H1 (cell line): ENCODE measurements around the gene DTNB. TPM values are rescaled to one million over a fixed set of nuclear protein-coding genes. Genes with fewer than 3 reads are reported as not detected.
"Not testable (repeated sequence)": the region's sequence is repeated elsewhere in the genome, so short reads cannot be mapped to it uniquely, and the experiment has no call there.

Experiments
- CTCF ChIA-PET: fragments of 300-600 bp; sonication (Branson Sonifier 250); formaldehyde crosslinking; loops from one replicate; lab custom pipeline; 2021; ENCODE audit not compliant: partially characterized antibody; lab: Charles Lee
- POLR2A ChIA-PET: fragments of 300-600 bp; sonication (Branson Sonifier 250); formaldehyde crosslinking; loops from one replicate; lab custom pipeline; 2021; ENCODE audit warnings: inconsistent platforms; ENCODE audit not compliant: partially characterized antibody; lab: Charles Lee
- DNase-seq, 2 experiments: peaks; one replicate each; pipeline versions ENCODE4 v3.0.0 to v3.0.0-alpha.2; 2010 to 2022; ENCODE audit warnings: low spot score in 2 of 2, low read depth in 1 of 2, mixed read lengths in 1 of 2
- FAIRE-seq: peaks from 2 replicates; lab custom pipeline; 2011; peaks lifted over from hg19 to GRCh38; lab: Jason Lieb, UNC
- H2AFZ ChIP-seq: 2 replicates; pipeline ENCODE4 v1.8.1; 2012; ENCODE audit warnings: low read length, inconsistent platforms
- H2AK5ac ChIP-seq: 2 replicates; pipeline ENCODE4 v1.6.1; 2013; ENCODE audit warnings: low read depth, low read length
- H2BK120ac ChIP-seq: replicated peaks from 2 replicates; pipeline ENCODE3; 2013; ENCODE audit warnings: low read depth, low read length, inconsistent platforms
- H2BK12ac ChIP-seq: 2 replicates; pipeline ENCODE4 v1.6.1; 2013; ENCODE audit warnings: low read depth, low read length
- H2BK15ac ChIP-seq: 2 replicates; pipeline ENCODE4 v1.6.1; 2013; ENCODE audit warnings: low read length
- H2BK20ac ChIP-seq: 2 replicates; pipeline ENCODE4 v1.6.1; 2013; ENCODE audit warnings: low read length
- H2BK5ac ChIP-seq: 2 replicates; pipeline ENCODE4 v1.6.1; 2013; ENCODE audit warnings: low read depth, low read length
- H3K14ac ChIP-seq: 2 replicates; pipeline ENCODE4 v1.6.1; 2013; ENCODE audit warnings: inconsistent platforms; ENCODE audit not compliant: insufficient read length
- H3K18ac ChIP-seq: 2 replicates; pipeline ENCODE4 v1.6.1; 2013; ENCODE audit warnings: low read length; ENCODE audit errors: extremely low read depth
- H3K23ac ChIP-seq: 2 replicates; pipeline ENCODE4 v1.6.1; 2013; ENCODE audit warnings: inconsistent platforms; ENCODE audit not compliant: insufficient read length
- H3K23me2 ChIP-seq: 2 replicates; pipeline ENCODE4 v1.6.1; 2013; ENCODE audit warnings: low read depth, low read length
- H3K27ac ChIP-seq: 2 replicates; pipeline ENCODE4 v1.6.1; 2011; ENCODE audit warnings: low read depth, low read length, inconsistent platforms
- H3K27me3 ChIP-seq, 4 experiments: replicated peaks in 1 of 4; 1 replicate in 1 of 4; 2 replicates in 3 of 4; pipeline versions ENCODE4 v1.6.1 to v1.8.1; 2011 to 2013; ENCODE audit warnings: low read length in 3 of 4, mild to moderate bottlenecking in 3 of 4, inconsistent platforms in 2 of 4, mixed read lengths in 2 of 4, moderate library complexity in 1 of 4; ENCODE audit not compliant: control insufficient read depth in 3 of 4, insufficient read depth in 3 of 4; ENCODE audit errors: extremely low read depth in 1 of 4
- H3K36me3 ChIP-seq, 4 experiments: 2 replicates each; pipeline versions ENCODE4 v1.6.1 to v1.8.1; 2011 to 2013; ENCODE audit warnings: mild to moderate bottlenecking in 4 of 4, low read length in 3 of 4, moderate library complexity in 2 of 4, control low read depth in 1 of 4, inconsistent platforms in 1 of 4; ENCODE audit not compliant: insufficient read depth in 4 of 4, control insufficient read depth in 2 of 4
- H3K4ac ChIP-seq: replicated peaks from 2 replicates; pipeline ENCODE3; 2013; ENCODE audit warnings: low read length, low read depth, mixed read lengths, inconsistent platforms; ENCODE audit not compliant: insufficient read length
- H3K4me1 ChIP-seq, 4 experiments: replicated peaks in 1 of 4; 1 replicate in 1 of 4; 2 replicates in 3 of 4; pipeline versions ENCODE4 v1.6.1 to v1.8.1; 2011 to 2013; ENCODE audit warnings: low read length in 3 of 4, inconsistent platforms in 2 of 4, mixed read lengths in 1 of 4; ENCODE audit not compliant: insufficient read depth in 4 of 4, control insufficient read depth in 3 of 4
- H3K4me2 ChIP-seq, 2 experiments: 2 replicates each; pipeline versions ENCODE4 v1.6.1 to v1.8.1; 2011 to 2013; ENCODE audit warnings: low read depth in 2 of 2, low read length in 2 of 2, control low read depth in 1 of 2, inconsistent platforms in 1 of 2, mild to moderate bottlenecking in 1 of 2; ENCODE audit not compliant: insufficient read depth in 1 of 2
- H3K4me3 ChIP-seq, 4 experiments: fragments of 200-600, 300-600 bp in 1 of 4; sonication (generic), shearing (Covaris generic), sonication (Bioruptor Twin) in 1 of 4; 2 replicates each; pipeline versions ENCODE4 v1.5.1 to v1.8.1; 2011 to 2016; ENCODE audit warnings: low read length in 4 of 4, low read depth in 3 of 4, control low read depth in 2 of 4, inconsistent platforms in 2 of 4, mild to moderate bottlenecking in 2 of 4, mixed read lengths in 1 of 4, moderate library complexity in 1 of 4; ENCODE audit not compliant: insufficient read depth in 2 of 4; ENCODE audit errors: extremely low read depth in 1 of 4
- H3K56ac ChIP-seq: replicated peaks from 2 replicates; pipeline ENCODE3; 2013; ENCODE audit warnings: low read depth, mild to moderate bottlenecking, mixed read lengths, low read length, inconsistent platforms; ENCODE audit not compliant: insufficient read length
- H3K79me1 ChIP-seq: 2 replicates; pipeline ENCODE4 v1.6.1; 2013; ENCODE audit warnings: low read depth, low read length, control low read depth
- H3K79me2 ChIP-seq, 2 experiments: 2 replicates each; pipeline versions ENCODE4 v1.6.1 to v1.8.1; 2012 to 2013; ENCODE audit warnings: low read length in 2 of 2, mild to moderate bottlenecking in 2 of 2, inconsistent platforms in 1 of 2; ENCODE audit not compliant: insufficient read depth in 2 of 2, control insufficient read depth in 1 of 2
- H3K9ac ChIP-seq, 4 experiments: replicated peaks in 1 of 4; 1 replicate in 1 of 4; 2 replicates in 3 of 4; pipeline versions ENCODE4 v1.6.1 to v1.8.1; 2011 to 2013; ENCODE audit warnings: low read depth in 3 of 4, low read length in 3 of 4, control low read depth in 2 of 4, mild to moderate bottlenecking in 2 of 4, moderate library complexity in 2 of 4, inconsistent platforms in 1 of 4; ENCODE audit errors: extremely low read depth in 1 of 4
- H3K9me3 ChIP-seq, 2 experiments: 2 replicates each; pipeline versions ENCODE4 v1.6.1 to v1.8.1; 2012 to 2013; ENCODE audit warnings: mild to moderate bottlenecking in 2 of 2, moderate library complexity in 2 of 2, control low read depth in 1 of 2, inconsistent platforms in 1 of 2, low read depth in 1 of 2, low read length in 1 of 2, mixed read lengths in 1 of 2; ENCODE audit not compliant: insufficient read depth in 2 of 2
- H4K20me1 ChIP-seq, 2 experiments: replicated peaks in 1 of 2; 2 replicates each; pipeline versions ENCODE3 to v1.8.1; 2011 to 2013; ENCODE audit warnings: inconsistent platforms in 2 of 2, low read length in 2 of 2, mild to moderate bottlenecking in 1 of 2; ENCODE audit not compliant: insufficient read depth in 2 of 2, control insufficient read depth in 1 of 2
- H4K5ac ChIP-seq: 2 replicates; pipeline ENCODE4 v1.6.1; 2013; ENCODE audit warnings: low read length, low read depth, mixed read lengths, inconsistent platforms; ENCODE audit not compliant: insufficient read length
- H4K8ac ChIP-seq: 2 replicates; pipeline ENCODE4 v1.8.0; 2013; ENCODE audit warnings: mild to moderate bottlenecking, moderate library complexity, low read length, inconsistent platforms; ENCODE audit not compliant: insufficient read depth; ENCODE audit errors: extremely low read depth
- H4K91ac ChIP-seq: replicated peaks from 2 replicates; pipeline ENCODE3; 2013; ENCODE audit warnings: low read length, mixed read lengths, inconsistent platforms; ENCODE audit not compliant: insufficient read length
- WGBS, 2 experiments: shearing (Covaris generic) in 1 of 2; methylation state at CpG; one replicate each; pipeline versions ENCODE4 v1.1.6 to v1.1.7; 2013 to 2015; ENCODE audit warnings: low lambda C conversion rate in 2 of 2, mixed read lengths in 2 of 2, inconsistent platforms in 1 of 2, low coverage in 1 of 2, missing lambda C conversion rate in 1 of 2; ENCODE audit not compliant: insufficient replicate concordance in 2 of 2, insufficient coverage in 1 of 2, insufficient read length in 1 of 2; ENCODE audit errors: extremely low coverage in 1 of 2, missing lambda C conversion rate in 1 of 2; 5-methylcytosine and 5-hydroxymethylcytosine counted together
- polyA plus RNA-seq, 7 experiments: library from polyadenylated mRNA; depleted of rRNA in 3 of 7; stranded (reverse) in 5 of 7; unstranded in 2 of 7; fragments of >200 nt in 5 of 7; fragments of 200-250 nt in 2 of 7; gene quantifications; 1 replicate in 5 of 7; 2 replicates in 1 of 7; 4 replicates in 1 of 7; pipeline versions ENCODE4 v1.2.1 to v1.2.3, GENCODE V29; 2011 to 2013; ENCODE audit warnings: missing spikeins in 2 of 7, mixed read lengths in 2 of 7
- total RNA-seq: library from RNA; stranded (reverse); fragmentation: NEBNext Ultra II Directional; extraction: Animal tissue kit (Norgen Biotek cat#: 25700); gene quantifications from 2 replicates; pipeline ENCODE4 v1.2.1, GENCODE V29; 2021

The DTNB gene
- total and polyA plus RNA-seq, 2 of the 8 experiments (the other 6 are each of a cell fraction or from before 2014, with no cell fraction given) = 39.6 to 49.5 TPM

DNA sequence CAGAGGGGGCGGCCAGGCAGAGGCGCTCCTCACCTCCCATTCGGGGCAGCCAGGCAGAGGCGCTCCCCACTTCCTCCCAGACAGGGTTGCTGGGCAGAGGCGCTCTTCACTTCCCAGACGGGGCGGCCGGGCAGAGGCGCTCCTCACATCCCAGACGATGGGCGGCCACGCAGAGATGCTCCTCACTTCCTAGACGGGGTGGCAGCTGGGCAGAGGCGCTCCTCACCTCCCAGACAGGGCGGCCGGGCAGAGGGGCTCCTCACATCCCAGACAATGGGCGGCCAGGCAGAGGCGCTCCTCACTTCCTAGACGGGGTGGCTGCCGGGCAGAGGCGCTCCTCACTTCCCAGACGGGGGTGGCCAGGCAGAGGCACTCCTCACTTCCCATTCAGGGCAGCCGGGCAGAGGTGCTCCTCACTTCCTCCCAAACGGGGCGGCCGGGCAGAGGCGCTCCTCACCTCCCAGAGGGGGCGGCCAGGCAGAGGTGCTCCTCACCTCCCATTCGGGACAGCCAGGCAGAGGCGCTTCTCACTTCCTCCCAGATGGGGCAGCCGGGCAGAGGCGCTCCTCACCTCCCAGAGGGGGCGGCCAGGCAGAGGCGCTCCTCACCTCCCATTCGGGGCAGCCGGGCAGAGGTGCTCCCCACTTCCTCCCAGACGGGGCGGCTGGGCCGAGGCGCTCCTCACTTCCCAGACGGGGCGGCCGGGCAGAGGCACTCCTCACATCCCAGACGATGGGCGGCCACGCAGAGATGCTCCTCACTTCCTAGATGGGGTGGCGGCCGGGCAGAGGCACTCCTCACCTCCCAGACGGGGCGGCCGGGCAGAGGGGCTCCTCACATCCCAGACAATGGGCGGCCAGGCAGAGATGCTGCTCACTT is 137.7 kb downstream of the DTNB start:
- H2BK15ac ChIP-seq, H2BK12ac ChIP-seq, H3K18ac ChIP-seq, H2AFZ ChIP-seq, H3K4me2 ChIP-seq, H4K8ac ChIP-seq, H3K23me2 ChIP-seq, DNase-seq, H2BK120ac ChIP-seq, H2BK20ac ChIP-seq, H3K27me3 ChIP-seq, H4K5ac ChIP-seq, FAIRE-seq, H2BK5ac ChIP-seq, H3K4me3 ChIP-seq, H2AK5ac ChIP-seq, H4K91ac ChIP-seq, H3K79me2 ChIP-seq, H3K14ac ChIP-seq, H3K79me1 ChIP-seq, H3K23ac ChIP-seq, H3K56ac ChIP-seq, H3K4ac ChIP-seq, H3K27ac ChIP-seq, CTCF ChIA-PET, H4K20me1 ChIP-seq, H3K9ac ChIP-seq, H3K4me1 ChIP-seq: not testable (repeated sequence)
- 93% methylated on average over 34 of the region's 52 CpGs; no CpG with 5 or more reads in 1 of the 2 experiments for WGBS, 2 experiments
- Histone ChIP-seq H3K9me3 (peaks cover 0 to 27% of the 10 kb centered on the region in 2 experiments; a peak in 2 of 4 replicates), H3K36me3 (peaks cover 0 to 29% (median 4%) of the 10 kb centered on the region in 4 experiments; a peak in 3 of 8 replicates)
- POLR2A ChIA-PET = interaction anchor here (0.6 kb wide), 1 partner anchor 119 kb away, joined by 3 read pairs; no protein-coding TSS in a partner anchor
